IMR-90 (cell line): ENCODE data around the gene RAD51B. TPM values are rescaled to one million over a fixed set of nuclear protein-coding genes. Genes with fewer than 3 reads are reported as not detected.

Source experiments
- ATAC-seq: fragments of 200-7000 bp; cut with Tn5 transposase; 2 replicates; pipeline ENCODE4 v1.9.1; 2020; ENCODE audit warnings: low read depth, mild to moderate bottlenecking, moderate library complexity
- BruUV-seq: library from RNA; stranded (reverse); fragments of 400-500 nt; replicated peaks from 2 replicates; lab custom pipeline; 2021; lab: Mats Ljungman, UMichigan
- CTCF ChIA-PET: fragments of 300-600 bp; formaldehyde crosslinking; extraction: SDS; loops from one replicate; lab custom pipeline; 2021; ENCODE audit warnings: antibody characterized with exemption; lab: Yijun Ruan, JAX
- POLR2A ChIA-PET: fragments of 300-600 bp; sonication (Branson Sonifier 250); formaldehyde crosslinking; loops from one replicate; lab custom pipeline; 2022; ENCODE audit warnings: antibody characterized with exemption; ENCODE audit not compliant: unreplicated experiment; lab: Charles Lee
- DNase-seq: peaks from one replicate; pipeline ENCODE4 v3.0.0; 2013
- H2AFZ ChIP-seq: replicated peaks from 2 replicates; pipeline ENCODE3; 2013; ENCODE audit warnings: low read length, mild to moderate bottlenecking; ENCODE audit not compliant: poor library complexity
- H2AK5ac ChIP-seq: 2 replicates; pipeline ENCODE4 v1.6.1; 2013; ENCODE audit warnings: low read depth, low read length, inconsistent platforms
- H2AK9ac ChIP-seq: replicated peaks from 2 replicates; pipeline ENCODE3; 2013; ENCODE audit warnings: mild to moderate bottlenecking, low read depth, low read length, moderate library complexity; ENCODE audit not compliant: poor library complexity
- H2BK120ac ChIP-seq: 2 replicates; pipeline ENCODE4 v1.6.1; 2013; ENCODE audit warnings: low read depth, low read length, inconsistent platforms
- H2BK15ac ChIP-seq: 3 replicates; pipeline ENCODE4 v1.6.1; 2013; ENCODE audit warnings: low read depth, low read length, inconsistent platforms
- H2BK20ac ChIP-seq: 2 replicates; pipeline ENCODE4 v1.6.1; 2013; ENCODE audit warnings: low read depth, mild to moderate bottlenecking, inconsistent platforms, low read length, moderate library complexity
- H2BK5ac ChIP-seq: 2 replicates; pipeline ENCODE4 v1.6.1; 2013; ENCODE audit warnings: mild to moderate bottlenecking, low read depth, low read length, inconsistent platforms; ENCODE audit not compliant: poor library complexity, severe bottlenecking
- H3K14ac ChIP-seq: replicated peaks from 2 replicates; pipeline ENCODE4 v1.6.1; 2013; ENCODE audit warnings: low read depth, low read length, inconsistent platforms
- H3K18ac ChIP-seq: 2 replicates; pipeline ENCODE4 v1.6.1; 2013; ENCODE audit warnings: low read depth, low read length, control low read depth
- H3K23ac ChIP-seq: 2 replicates; pipeline ENCODE4 v1.6.1; 2013; ENCODE audit warnings: low read depth, low read length, inconsistent platforms
- H3K27ac ChIP-seq: 2 replicates; pipeline ENCODE4 v1.5.1; 2013; ENCODE audit warnings: mild to moderate bottlenecking, control low read depth, low read length; ENCODE audit not compliant: insufficient read depth
- H3K27me3 ChIP-seq: 2 replicates; pipeline ENCODE4 v1.6.1; 2013; ENCODE audit warnings: low read length; ENCODE audit not compliant: control insufficient read depth, insufficient read depth
- H3K36me3 ChIP-seq: 2 replicates; pipeline ENCODE4 v1.6.1; 2013; ENCODE audit warnings: low read length, mixed read lengths; ENCODE audit not compliant: control insufficient read depth, insufficient read depth
- H3K4ac ChIP-seq: 2 replicates; pipeline ENCODE4 v1.6.1; 2013; ENCODE audit warnings: low read depth, low read length, inconsistent platforms
- H3K4me1 ChIP-seq: 2 replicates; pipeline ENCODE4 v1.6.1; 2013; ENCODE audit warnings: low read length, mixed read lengths; ENCODE audit not compliant: control insufficient read depth, insufficient read depth
- H3K4me2 ChIP-seq: 2 replicates; pipeline ENCODE4 v1.6.1; 2013; ENCODE audit warnings: low read depth, mild to moderate bottlenecking, control low read depth, low read length, moderate library complexity
- H3K4me3 ChIP-seq: 2 replicates; pipeline ENCODE4 v1.5.1; 2013; ENCODE audit warnings: low read depth, mild to moderate bottlenecking, control low read depth, low read length, moderate library complexity; ENCODE audit not compliant: insufficient read depth
- H3K56ac ChIP-seq: 2 replicates; pipeline ENCODE4 v1.6.1; 2013; ENCODE audit warnings: low read length, inconsistent platforms; ENCODE audit not compliant: insufficient read depth; ENCODE audit errors: extremely low read depth
- H3K79me1 ChIP-seq, 2 experiments: 2 replicates each; pipeline ENCODE4 v1.6.1; 2013; ENCODE audit warnings: low read length in 2 of 2, inconsistent platforms in 1 of 2, low read depth in 1 of 2
- H3K9ac ChIP-seq: 2 replicates; pipeline ENCODE4 v1.6.1; 2013; ENCODE audit warnings: low read depth, low read length, control low read depth
- H3K9me1 ChIP-seq: 2 replicates; pipeline ENCODE4 v1.6.1; 2013; ENCODE audit warnings: low read length, inconsistent platforms; ENCODE audit not compliant: insufficient read depth
- H3K9me3 ChIP-seq: 2 replicates; pipeline ENCODE4 v1.6.1; 2013; ENCODE audit warnings: low read length; ENCODE audit not compliant: control insufficient read depth, insufficient read depth
- H4K20me1 ChIP-seq: 2 replicates; pipeline ENCODE4 v1.6.1; 2013; ENCODE audit warnings: low read length, inconsistent platforms; ENCODE audit not compliant: insufficient read depth
- H4K5ac ChIP-seq: 2 replicates; pipeline ENCODE4 v1.6.1; 2013; ENCODE audit warnings: mild to moderate bottlenecking, low read depth, low read length, control low read depth
- H4K8ac ChIP-seq, 2 experiments: 2 replicates each; pipeline ENCODE4 v1.6.1; 2013; ENCODE audit warnings: low read depth in 2 of 2, low read length in 2 of 2, control low read depth in 1 of 2, inconsistent platforms in 1 of 2
- H4K91ac ChIP-seq: 2 replicates; pipeline ENCODE4 v1.6.1; 2013; ENCODE audit warnings: low read depth, low read length, inconsistent platforms; ENCODE audit not compliant: insufficient read depth
- BHLHE40 ChIP-seq: fragments of 150-350 bp; IDR thresholded peaks from 2 replicates; pipeline ENCODE4 v1.6.1; 2016; ENCODE audit warnings: mild to moderate bottlenecking, low read depth, low read length
- CEBPB ChIP-seq: IDR thresholded peaks from 2 replicates; pipeline ENCODE4 v1.6.1; 2012; ENCODE audit warnings: low read depth, low read length, improper control_type of control experiment
- CHD1 ChIP-seq: IDR thresholded peaks from 2 replicates; pipeline ENCODE4 v1.6.1; 2012; ENCODE audit warnings: low read depth, low read length, improper control_type of control experiment
- FOS ChIP-seq: fragments of 150-350 bp; IDR thresholded peaks from 2 replicates; pipeline ENCODE4 v1.6.1; 2016; ENCODE audit warnings: low read depth, low read length
- MAFK ChIP-seq: IDR thresholded peaks from 2 replicates; pipeline ENCODE4 v1.6.1; 2012; ENCODE audit warnings: low read depth, low read length, improper control_type of control experiment
- MAZ ChIP-seq: IDR thresholded peaks from 2 replicates; pipeline ENCODE4 v1.6.1; 2012; ENCODE audit warnings: low read depth, mild to moderate bottlenecking, low read length, improper control_type of control experiment, moderate library complexity, borderline replicate concordance
- NFE2L2 ChIP-seq: fragments of 150-350 bp; IDR thresholded peaks from 2 replicates; pipeline ENCODE4 v1.6.1; 2016; ENCODE audit warnings: low read depth, mild to moderate bottlenecking, low read length
- POLR2A ChIP-seq: IDR thresholded peaks from 2 replicates; pipeline ENCODE4 v1.6.1; 2012; ENCODE audit warnings: mild to moderate bottlenecking, low read depth, low read length
- RAD21 ChIP-seq: IDR thresholded peaks from 2 replicates; pipeline ENCODE4 v1.6.1; 2012; ENCODE audit warnings: low read length, improper control_type of control experiment
- RCOR1 ChIP-seq: IDR thresholded peaks from 2 replicates; pipeline ENCODE4 v1.6.1; 2012; ENCODE audit warnings: mild to moderate bottlenecking, low read length, improper control_type of control experiment; ENCODE audit not compliant: insufficient replicate concordance
- SMC3 ChIP-seq: fragments of 150-350 bp; IDR thresholded peaks from 2 replicates; pipeline ENCODE4 v1.6.1; 2016; ENCODE audit warnings: low read depth, mild to moderate bottlenecking, antibody characterized with exemption, low read length, moderate library complexity
- WGBS, 2 experiments: methylation state at CpG; one replicate each; pipeline versions ENCODE4 v1.1.5 to v1.1.7; 2013; ENCODE audit warnings: missing lambda C conversion rate in 2 of 2; ENCODE audit not compliant: insufficient read length in 1 of 2; ENCODE audit errors: extremely low coverage in 2 of 2; 5-methylcytosine and 5-hydroxymethylcytosine counted together
- dilution Hi-C: fragments of 300-500 bp; cut with HindIII; formaldehyde crosslinking; loops from one replicate; pipeline ENCODE4 v1.14.3; 2018; ENCODE audit warnings: low sequenced_read_pairs; ENCODE audit not compliant: unreplicated experiment
- in situ Hi-C: fragments of 300-500 bp; cut with MboI; formaldehyde crosslinking; loops from 3 replicates; pipeline ENCODE4 v1.14.3; 2019; ENCODE audit warnings: low sequenced_read_pairs, inconsistent platforms, mixed read lengths
- intact Hi-C: fragments of 100-400 bp; cut with micrococcal nuclease; formaldehyde crosslinking; loops from 2 replicates; pipeline ENCODE4 v1.10.0; 2022
- polyA plus RNA-seq, 3 experiments: library from polyadenylated mRNA; depleted of rRNA; stranded (reverse); fragments of >200 nt; gene quantifications; 2 replicates each; pipeline ENCODE4 v1.2.3, GENCODE V29; 2012; ENCODE audit warnings: low replicate concordance in 1 of 3
- total RNA-seq: library from RNA; depleted of rRNA; stranded (reverse); fragments of >200 nt; gene quantifications from 2 replicates; pipeline ENCODE4 v1.2.3, GENCODE V29; 2012
- TF ChIP-seq, protein P1 (sequence below): conservative IDR thresholded peaks from 2 replicates; pipeline ENCODE4 v1.5.1; 2012; ENCODE audit warnings: mild to moderate bottlenecking, low read depth, low read length, improper control_type of control experiment
- TF ChIP-seq, protein P2 (sequence below): fragments of 150-350 bp; IDR thresholded peaks from 2 replicates; pipeline ENCODE4 v1.6.1; 2017; ENCODE audit warnings: mild to moderate bottlenecking, antibody characterized with exemption, low read length, low read depth

RAD51B gene
- total and polyA plus RNA-seq, 2 of the 4 experiments (the other 2 are of a cell fraction), result 5.1 to 18.8 TPM

DNA sequence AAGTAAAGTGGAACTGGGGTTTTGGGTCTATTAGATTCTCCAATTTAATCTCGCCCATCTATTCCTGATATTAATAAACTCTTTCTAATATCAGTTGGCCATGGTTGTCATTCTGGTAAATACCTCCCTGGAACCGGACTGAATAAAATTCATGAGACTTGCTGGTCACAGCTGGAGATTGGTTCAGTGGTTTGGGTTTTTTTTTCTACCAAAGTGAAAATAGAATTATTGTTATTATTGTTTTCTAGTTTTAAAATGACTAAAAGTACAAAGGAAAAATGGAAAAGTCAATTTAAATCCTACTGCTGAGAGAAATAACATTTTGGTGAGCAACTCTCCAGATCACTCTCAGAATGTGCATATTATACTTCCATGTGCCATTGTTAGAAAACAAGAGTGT is 535.8 kb downstream of the RAD51B start:
- ChIA-PET POLR2A (no interaction called here), CTCF (no interaction called here)
- no peak overlapping the region for H3K4me2 ChIP-seq

More for the DNA sequence above, 535.8 kb downstream of the RAD51B start:
- BruUV-seq, result no TSS peak
- dilution Hi-C loops, result no loop called here
- H3K9me3 ChIP-seq, result no peaks in the 10 kb centered on the region
- TF ChIP-seq RAD21, result no peak
- TF ChIP-seq SMC3, result no peak
- TF ChIP-seq RCOR1, result no peak
- TF ChIP-seq, protein P1, sequence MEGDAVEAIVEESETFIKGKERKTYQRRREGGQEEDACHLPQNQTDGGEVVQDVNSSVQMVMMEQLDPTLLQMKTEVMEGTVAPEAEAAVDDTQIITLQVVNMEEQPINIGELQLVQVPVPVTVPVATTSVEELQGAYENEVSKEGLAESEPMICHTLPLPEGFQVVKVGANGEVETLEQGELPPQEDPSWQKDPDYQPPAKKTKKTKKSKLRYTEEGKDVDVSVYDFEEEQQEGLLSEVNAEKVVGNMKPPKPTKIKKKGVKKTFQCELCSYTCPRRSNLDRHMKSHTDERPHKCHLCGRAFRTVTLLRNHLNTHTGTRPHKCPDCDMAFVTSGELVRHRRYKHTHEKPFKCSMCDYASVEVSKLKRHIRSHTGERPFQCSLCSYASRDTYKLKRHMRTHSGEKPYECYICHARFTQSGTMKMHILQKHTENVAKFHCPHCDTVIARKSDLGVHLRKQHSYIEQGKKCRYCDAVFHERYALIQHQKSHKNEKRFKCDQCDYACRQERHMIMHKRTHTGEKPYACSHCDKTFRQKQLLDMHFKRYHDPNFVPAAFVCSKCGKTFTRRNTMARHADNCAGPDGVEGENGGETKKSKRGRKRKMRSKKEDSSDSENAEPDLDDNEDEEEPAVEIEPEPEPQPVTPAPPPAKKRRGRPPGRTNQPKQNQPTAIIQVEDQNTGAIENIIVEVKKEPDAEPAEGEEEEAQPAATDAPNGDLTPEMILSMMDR, result no peak
- TF ChIP-seq BHLHE40, result no peak
- TF ChIP-seq POLR2A, result no peak
- TF ChIP-seq MAFK, result no peak
- no peak for TF ChIP-seq FOS
- TF ChIP-seq CEBPB, result no peak
- TF ChIP-seq CHD1, result no peak
- TF ChIP-seq, protein P2, sequence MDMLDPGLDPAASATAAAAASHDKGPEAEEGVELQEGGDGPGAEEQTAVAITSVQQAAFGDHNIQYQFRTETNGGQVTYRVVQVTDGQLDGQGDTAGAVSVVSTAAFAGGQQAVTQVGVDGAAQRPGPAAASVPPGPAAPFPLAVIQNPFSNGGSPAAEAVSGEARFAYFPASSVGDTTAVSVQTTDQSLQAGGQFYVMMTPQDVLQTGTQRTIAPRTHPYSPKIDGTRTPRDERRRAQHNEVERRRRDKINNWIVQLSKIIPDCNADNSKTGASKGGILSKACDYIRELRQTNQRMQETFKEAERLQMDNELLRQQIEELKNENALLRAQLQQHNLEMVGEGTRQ, result no peak
- TF ChIP-seq NFE2L2, result no peak
- TF ChIP-seq MAZ, result no peak
- no peak overlapping the region for H2BK20ac ChIP-seq
- no peak overlapping the region for H2BK15ac ChIP-seq
- in situ Hi-C loops, result no loop called here
- peaks cover 8% of the 10 kb centered on the region for H3K4me1 ChIP-seq
- no peak overlapping the region for H3K18ac ChIP-seq
- H3K9me1 ChIP-seq, result peaks cover 3% of the 10 kb centered on the region; the same call in 1 of the 2 replicates
- no peak overlapping the region for H2AK5ac ChIP-seq
- no peak overlapping the region for H3K4me3 ChIP-seq
- no peaks in the 10 kb centered on the region for H3K36me3 ChIP-seq
- no peak for DNase-seq
- H3K27ac ChIP-seq, result no peak overlapping the region
- no peak overlapping the region for H2BK120ac ChIP-seq
- no peaks in the 10 kb centered on the region for H4K20me1 ChIP-seq
- ATAC-seq, result no peak
- WGBS, 2 experiments, result no CpG with 5 or more reads among the region's 2 CpGs
- H4K91ac ChIP-seq, result no peak overlapping the region
- no peak overlapping the region for H3K56ac ChIP-seq
- intact Hi-C loops, result no loop called here
- H3K4ac ChIP-seq, result no peak overlapping the region
- H3K79me1 ChIP-seq, result no peaks in the 10 kb centered on the region
- H4K5ac ChIP-seq, result no peak overlapping the region
- H3K27me3 ChIP-seq, result no peaks in the 10 kb centered on the region
- no peak overlapping the region for H2AK9ac ChIP-seq
- H3K23ac ChIP-seq, result no peak overlapping the region
- H2BK5ac ChIP-seq, result no peak overlapping the region
- no peak overlapping the region for H3K14ac ChIP-seq
- no peak overlapping the region for H3K9ac ChIP-seq
- H4K8ac ChIP-seq, result no peak overlapping the region
- no peak overlapping the region for H2AFZ ChIP-seq
